HepG2 (cell line): ENCODE results near the gene RARA. TPM values are rescaled to one million over a fixed set of nuclear protein-coding genes. Genes with fewer than 3 reads are reported as not detected.

Experiments used
- HMG20A ChIP-seq: IDR thresholded peaks from 2 replicates; pipeline ENCODE4 v1.6.1; 2016; ENCODE audit warnings: borderline replicate concordance
- HMGXB4 ChIP-seq, 2 experiments: sonication (generic) in 1 of 2; formaldehyde crosslinking in 1 of 2; IDR thresholded peaks; 2 replicates each; pipeline versions ENCODE4 v1.4.0 to v1.6.1; 2018 to 2020; ENCODE audit warnings: missing genetic modification reagents in 2 of 2, borderline replicate concordance in 1 of 2, low read depth in 1 of 2, mild to moderate bottlenecking in 1 of 2, missing biosample characterization in 1 of 2
- PHF21A ChIP-seq: sonication (generic); formaldehyde crosslinking; IDR thresholded peaks from 2 replicates; pipeline ENCODE4 v1.5.0; 2020; ENCODE audit warnings: mild to moderate bottlenecking, missing genetic modification reagents
- SATB2 ChIP-seq: sonication (generic); formaldehyde crosslinking; IDR thresholded peaks from 2 replicates; pipeline ENCODE4 v1.5.0; 2020; ENCODE audit warnings: missing genetic modification reagents
- SP1 ChIP-seq, 2 experiments: fragments of 450-650 bp in 1 of 2; sonication (generic) in 1 of 2; formaldehyde crosslinking in 1 of 2; IDR thresholded peaks; 2 replicates each; pipeline versions ENCODE4 v1.4.0 to v1.6.1; 2016 to 2020; ENCODE audit warnings: missing genetic modification reagents in 1 of 2
- ZBTB10 ChIP-seq: sonication (generic); formaldehyde crosslinking; IDR thresholded peaks from 2 replicates; pipeline ENCODE4 v1.4.0; 2020; ENCODE audit warnings: missing genetic modification reagents, borderline replicate concordance
- ZBTB40 ChIP-seq, 2 experiments: fragments of 450-650 bp in 1 of 2; sonication (generic) in 1 of 2; formaldehyde crosslinking in 1 of 2; IDR thresholded peaks; 2 replicates each; pipeline versions ENCODE4 v1.6.1 to v1.8.0; 2016 to 2022; ENCODE audit warnings: antibody characterized with exemption in 1 of 2, mild to moderate bottlenecking in 1 of 2, missing genetic modification reagents in 1 of 2
- ZNF430 ChIP-seq: sonication (generic); formaldehyde crosslinking; IDR thresholded peaks from 2 replicates; pipeline ENCODE4 v1.9.0; 2021; ENCODE audit warnings: mild to moderate bottlenecking, missing genetic modification reagents
- ZNF546 ChIP-seq: sonication (generic); formaldehyde crosslinking; conservative IDR thresholded peaks from 2 replicates; pipeline ENCODE4 v1.8.1; 2023; ENCODE audit warnings: mild to moderate bottlenecking, missing genetic modification reagents
- ZNF747 ChIP-seq: sonication (generic); formaldehyde crosslinking; IDR thresholded peaks from 2 replicates; pipeline ENCODE4 v1.8.1; 2023; ENCODE audit warnings: missing genetic modification reagents, mild to moderate bottlenecking, borderline replicate concordance
- ZNF850 ChIP-seq: sonication (generic); formaldehyde crosslinking; conservative IDR thresholded peaks from 2 replicates; pipeline ENCODE4 v1.9.0; 2021; ENCODE audit warnings: mild to moderate bottlenecking, missing genetic modification reagents
- polyA plus RNA-seq, 8 experiments: library from polyadenylated mRNA; depleted of rRNA in 3 of 8; stranded (reverse) in 7 of 8; unstranded in 1 of 8; fragments of >200 nt; fragmentation: Illumina TruSeq in 4 of 8; extraction: Trizol in 4 of 8; gene quantifications; 2 replicates each; pipeline versions ENCODE4 v1.2.1 to v1.2.3, GENCODE V29; 2011 to 2016; ENCODE audit warnings: low read depth in 4 of 8, missing spikeins in 1 of 8, mixed read lengths in 1 of 8; ENCODE audit not compliant: insufficient read depth in 1 of 8
- total RNA-seq, 5 experiments: library from RNA; depleted of rRNA; stranded (reverse); fragments of >200 nt; fragmentation: Illumina TruSeq; extraction: Trizol; gene quantifications; 2 replicates each; pipeline ENCODE4 v1.2.3, GENCODE V29; 2016; ENCODE audit warnings: low read depth in 1 of 5

The RARA gene
- total and polyA plus RNA-seq, 2 of the 13 experiments (the other 11 are each of a cell fraction or from before 2014, with no cell fraction given): 6.4 to 8.6 TPM

- TF ChIP-seq ZBTB40 (IDR thresholded peaks at IDR 0.05): no peak
- no peak for TF ChIP-seq ZBTB40 (CRISPR knock-in tag; IDR thresholded peaks at IDR 0.05)
- peak in 1 of 2 experiments; percentile 10; a peak in 1 of 4 replicates for TF ChIP-seq HMGXB4 (CRISPR knock-in tag; IDR thresholded peaks at IDR 0.05; ENCODE audit: borderline replicate concordance in 1 of 2, low read depth in 1 of 2)
- peak; percentile 20; the same call in 1 of the 2 replicates for TF ChIP-seq PHF21A
- TF ChIP-seq SP1 (IDR thresholded peaks at IDR 0.05): 0 out of 2 replicates have a peak, but pooled peaks have one; percentile 33
- TF ChIP-seq SP1 (CRISPR knock-in tag; IDR thresholded peaks at IDR 0.05): no peak
- TF ChIP-seq ZNF546 (CRISPR knock-in tag): no peak
- TF ChIP-seq ZNF430 (CRISPR knock-in tag): 0 out of 2 replicates have a peak, but pooled peaks have one; percentile 35
- TF ChIP-seq ZNF747 (CRISPR knock-in tag): no peak
- TF ChIP-seq SATB2 (CRISPR knock-in tag): no peak
- TF ChIP-seq ZNF850: 0 out of 2 replicates have a peak, but pooled peaks have one; percentile 12
- TF ChIP-seq ZBTB10 (CRISPR knock-in tag): peak; percentile 82; the same call in 1 of the 2 replicates
- no peak for TF ChIP-seq HMG20A (CRISPR knock-in tag)
These were observed 37.2 kb downstream of the RARA start (continued) for GRCh38 chr17:40345994-40346764.
